ENCODE data around the gene TTL. TPM values are rescaled to one million over a fixed set of nuclear protein-coding genes. Genes with fewer than 3 reads are reported as not detected.

Gene TTL
- 31.2 TPM for total RNA-seq

DNA sequence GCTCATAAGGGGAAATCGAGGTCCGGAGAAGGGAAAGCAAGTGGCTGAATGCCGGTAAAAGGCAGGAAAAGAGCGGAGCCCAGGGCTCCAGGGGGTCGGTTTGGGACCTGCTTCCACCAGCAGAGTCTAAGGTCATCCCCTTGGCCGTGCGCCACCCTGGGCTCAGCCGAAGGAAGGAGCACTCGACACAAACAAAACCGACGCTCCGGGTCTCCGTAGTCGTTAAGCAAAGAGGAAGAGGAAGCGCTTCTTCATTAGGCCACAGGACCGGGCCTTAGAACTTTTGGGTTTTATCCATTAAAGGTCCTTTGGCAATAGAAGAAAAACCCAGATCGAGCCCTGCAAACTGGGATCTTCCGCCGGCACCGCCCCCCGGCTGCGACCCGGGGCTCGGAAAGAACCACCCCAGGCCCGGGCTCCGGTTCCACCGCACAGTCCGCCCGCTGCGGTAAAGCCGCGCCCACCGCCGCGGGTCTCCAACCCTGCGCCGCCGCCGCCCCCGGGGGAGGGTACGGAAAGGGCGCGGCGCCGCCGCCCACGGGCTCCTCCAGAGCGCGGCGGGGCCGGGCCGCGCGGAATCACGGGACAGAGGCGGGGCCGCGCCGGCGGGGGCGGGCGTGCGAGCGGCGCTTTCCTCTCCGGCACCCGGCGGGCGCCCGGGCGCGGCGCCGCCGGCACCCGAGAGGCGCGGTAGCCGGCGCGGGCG, at the start of gene TTL:
TSS of gene TTL (plus strand) at position 629 of the 706 bp plus-strand sequence. CDS start 189 bp downstream, outside the sequence.

DNA sequence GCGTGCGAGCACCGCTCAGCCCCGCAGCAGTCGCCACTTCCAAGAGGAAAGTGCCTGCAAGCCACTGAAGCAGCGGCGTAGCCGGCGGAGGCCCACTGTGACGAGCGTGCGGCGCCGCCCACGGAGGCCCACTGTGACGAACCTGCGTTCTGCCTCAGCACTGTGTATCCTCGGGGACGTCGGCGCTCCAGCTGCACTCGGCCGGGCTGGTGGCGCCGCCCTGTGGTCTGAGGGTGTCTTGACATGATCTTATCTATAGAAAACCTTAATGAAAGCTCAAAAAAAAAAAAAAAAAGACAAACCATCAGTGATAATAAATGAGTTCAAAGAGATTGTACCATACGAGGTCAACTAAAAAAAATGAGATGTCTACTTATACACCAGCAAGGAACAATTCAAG, 48.5 kb upstream of the TTL start, which contains the start of gene RGPD8:
TSS of gene RGPD8 (minus strand) at position 166 of the 400 bp plus-strand sequence. CDS start 192 bp downstream, outside the sequence.

DNA sequence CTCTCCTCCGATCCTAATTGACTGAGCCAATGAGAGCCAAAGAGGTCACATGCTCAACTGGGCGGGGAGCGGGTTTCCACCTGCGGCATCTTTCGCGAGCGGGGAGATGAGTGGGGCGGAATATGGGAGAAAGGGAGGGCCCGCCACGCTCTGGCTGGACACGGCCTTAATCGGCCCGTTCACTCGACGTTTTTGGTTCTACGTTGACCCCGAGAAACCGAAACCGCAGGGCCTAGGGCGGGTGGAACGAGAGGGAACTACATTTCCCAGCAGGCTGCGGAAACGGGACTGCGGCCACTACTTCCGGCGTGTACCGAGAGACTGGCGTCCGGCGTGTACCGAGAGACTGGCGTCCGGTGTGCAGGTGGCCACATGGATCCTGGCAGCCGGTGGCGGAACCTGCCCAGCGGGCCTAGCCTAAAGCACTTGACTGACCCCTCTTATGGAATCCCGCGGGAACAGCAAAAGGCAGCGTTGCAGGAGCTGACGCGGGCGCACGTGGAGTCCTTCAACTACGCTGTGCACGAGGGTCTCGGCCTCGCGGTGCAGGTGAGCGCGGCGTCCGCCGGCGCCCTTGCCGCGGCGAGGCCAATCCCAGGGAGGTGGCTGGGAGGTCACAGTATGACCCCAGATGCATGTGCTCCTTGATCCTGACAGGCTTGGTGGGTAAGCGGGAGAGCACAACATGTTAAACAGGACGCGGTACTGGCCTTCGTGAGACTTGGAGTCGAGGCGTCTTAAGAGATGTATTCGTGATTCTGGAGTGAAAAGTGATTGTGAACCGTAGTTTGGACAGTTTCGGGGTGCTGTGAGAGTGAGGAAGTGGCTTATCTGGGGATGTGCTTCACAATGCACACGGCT, 60.4 kb downstream of the TTL start, which contains the start of gene POLR1B:
TSS of gene POLR1B (plus strand) at position 343 of the 861 bp plus-strand sequence. CDS start at position 373, 30 bp downstream.

DNA sequence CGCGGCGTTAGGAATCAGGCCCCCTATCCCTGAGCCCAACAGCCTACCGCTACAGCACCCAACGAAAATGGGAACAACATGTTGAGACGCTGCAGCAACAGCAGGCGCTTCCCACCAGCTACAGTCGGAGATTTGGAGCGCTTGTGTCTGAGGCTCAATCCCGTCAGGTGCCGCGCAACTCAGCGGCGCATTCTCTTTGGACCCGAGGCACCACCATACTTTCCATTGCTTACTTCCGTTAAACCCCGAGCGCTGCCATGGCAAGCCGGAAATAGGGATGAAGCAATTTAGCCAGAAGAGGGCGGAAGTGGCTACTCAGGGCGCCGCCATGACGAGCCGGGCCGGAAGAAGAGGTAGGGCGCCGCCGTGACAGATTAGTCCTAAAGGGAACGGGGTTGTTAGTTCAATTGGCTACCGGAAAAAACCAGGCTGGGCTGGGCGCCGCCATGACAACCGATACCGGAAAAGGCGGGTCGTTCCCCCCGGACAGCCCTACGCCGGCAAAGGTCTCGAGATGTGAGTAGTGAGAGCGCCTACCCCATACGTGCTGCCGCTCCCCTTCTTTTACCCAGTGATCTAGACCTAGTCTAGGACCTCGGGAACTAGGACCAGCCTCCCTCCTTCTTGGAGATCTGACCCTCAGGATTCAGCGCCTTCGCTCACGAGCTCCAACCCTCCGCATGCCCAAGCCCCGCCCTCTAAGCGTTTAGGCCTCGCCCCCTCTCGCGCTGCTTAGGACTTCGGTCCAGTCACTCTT, 102.4 kb downstream of the TTL start, which contains the start of gene CHCHD5:
TSS of gene CHCHD5 (plus strand) at position 476 of the 757 bp plus-strand sequence. CDS start at position 515, 39 bp downstream.

Other genes starting within 250 kb of the TTL start
- 19.9 TPM for gene ZC3H8, start 227.1 kb upstream of the TTL start, total RNA-seq
- 31.9 TPM for gene ZC3H6, start 206.6 kb upstream of the TTL start, total RNA-seq
- 37.1 TPM for gene RGPD8, start 48.5 kb upstream of the TTL start, total RNA-seq
- gene POLR1B, start 60.3 kb downstream of the TTL start, total RNA-seq = 27.4 TPM
- gene CHCHD5, start 102.5 kb downstream of the TTL start, total RNA-seq = 28.8 TPM
- 71.6 TPM for gene SLC20A1, start 163.8 kb downstream of the TTL start, total RNA-seq
- 0.22 TPM for gene NT5DC4, start 238.9 kb downstream of the TTL start, total RNA-seq

Data from camera-type eye (tissue), 1 donor.